ENCODE results near the gene ZC3H4.
A peak's percentile ranks its signal among the peaks of the same experiment; 100 is the strongest.
"Not testable (repeated sequence)": the region's sequence is repeated elsewhere in the genome, so short reads cannot be mapped to it uniquely, and the experiment has no call there.

Gene ZC3H4

DNA sequence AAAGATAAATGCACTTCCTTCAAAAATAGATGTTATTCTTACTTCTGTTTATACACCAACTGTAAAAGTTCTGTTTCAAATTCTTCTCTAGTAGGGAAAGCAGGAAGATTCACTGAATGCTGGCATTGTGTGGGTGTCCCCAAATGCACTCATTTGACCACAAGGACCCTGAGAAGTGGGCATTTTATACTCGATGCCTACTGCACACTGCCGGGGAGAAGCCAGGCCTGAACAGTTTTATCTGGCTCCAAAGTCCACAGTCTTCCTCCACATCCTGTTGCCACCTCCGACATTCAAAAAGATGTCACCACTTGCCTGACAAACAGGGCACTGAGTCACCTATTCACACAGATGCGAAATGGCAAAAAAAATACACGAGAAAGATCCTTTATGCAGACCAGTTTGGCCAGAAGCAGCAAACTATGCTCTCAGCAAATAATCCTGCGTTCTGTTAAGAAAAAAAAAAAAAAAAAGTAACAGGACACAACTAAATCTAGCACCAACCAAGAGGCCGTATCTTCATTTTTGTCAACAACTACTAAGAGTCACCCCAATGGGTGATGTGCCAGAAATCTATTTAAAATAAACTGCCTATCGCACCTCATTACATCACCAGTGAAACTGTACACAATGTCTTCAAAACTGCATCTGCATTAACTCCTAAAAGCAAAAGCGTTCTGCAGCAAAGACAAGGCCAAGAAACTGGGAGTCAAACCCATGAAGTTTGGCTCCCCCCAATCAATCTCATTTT, 6.2 kb downstream of the ZC3H4 start:
- no peak for DNase-seq

DNA sequence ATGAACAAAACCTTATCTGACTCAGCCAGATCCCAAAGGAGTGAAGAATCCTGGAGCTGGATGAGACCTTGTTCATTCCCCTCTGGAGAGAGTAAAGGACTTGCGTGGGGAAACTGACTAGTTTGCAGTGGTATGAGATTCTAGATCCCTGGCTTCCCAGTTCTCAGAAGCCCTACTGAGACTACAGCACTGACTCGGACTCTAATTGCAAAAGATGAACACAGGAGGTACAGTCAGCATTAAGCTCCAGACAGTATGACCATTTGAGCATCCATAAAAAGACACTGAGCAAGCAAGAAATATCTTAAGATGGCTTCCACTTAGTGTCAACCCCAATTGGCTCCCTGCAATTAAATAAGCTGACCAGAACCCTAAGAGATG, 6.8 kb downstream of the ZC3H4 start:
- DNase-seq, result peak; percentile 77

DNA sequence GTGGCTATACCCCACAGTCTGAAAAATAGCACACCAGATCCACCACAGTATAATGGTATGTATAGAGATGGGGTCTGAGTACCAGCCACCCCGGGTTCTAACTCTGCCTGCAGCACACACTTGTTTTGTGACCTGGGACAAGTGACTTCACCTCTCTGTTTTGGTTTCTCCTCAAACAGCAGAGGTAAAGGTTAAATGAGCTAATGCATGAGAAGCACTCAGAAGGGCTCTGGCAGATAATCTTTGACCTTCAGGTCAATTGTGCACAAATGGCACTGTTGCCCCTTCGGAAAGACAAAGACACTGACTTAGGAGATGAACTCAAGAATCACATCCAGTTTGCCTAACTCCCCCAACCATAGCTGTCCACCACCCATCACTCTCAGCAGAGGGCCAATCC, 7.7 kb downstream of the ZC3H4 start:
- DNase-seq, result no peak

DNA sequence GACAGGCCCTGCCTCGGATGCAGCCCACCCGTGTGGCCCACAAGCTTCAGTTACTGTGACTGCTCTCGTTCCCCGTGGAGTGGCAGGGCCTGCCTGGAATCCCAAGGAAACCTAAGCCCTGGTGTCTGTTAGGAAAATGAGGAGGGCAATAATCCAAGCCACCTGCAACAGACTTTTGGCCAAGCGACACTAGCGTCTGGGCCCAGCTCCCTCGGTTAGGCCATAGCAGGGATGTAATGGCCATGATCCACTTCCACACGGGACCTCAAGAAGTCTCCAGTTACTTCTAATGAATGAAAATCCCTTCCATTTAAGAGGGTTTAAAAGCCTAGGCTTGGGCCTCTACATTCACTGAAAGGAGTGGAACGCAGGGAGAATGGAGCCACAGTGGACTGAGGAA, 8.9 kb downstream of the ZC3H4 start:
- no peak for DNase-seq

DNA sequence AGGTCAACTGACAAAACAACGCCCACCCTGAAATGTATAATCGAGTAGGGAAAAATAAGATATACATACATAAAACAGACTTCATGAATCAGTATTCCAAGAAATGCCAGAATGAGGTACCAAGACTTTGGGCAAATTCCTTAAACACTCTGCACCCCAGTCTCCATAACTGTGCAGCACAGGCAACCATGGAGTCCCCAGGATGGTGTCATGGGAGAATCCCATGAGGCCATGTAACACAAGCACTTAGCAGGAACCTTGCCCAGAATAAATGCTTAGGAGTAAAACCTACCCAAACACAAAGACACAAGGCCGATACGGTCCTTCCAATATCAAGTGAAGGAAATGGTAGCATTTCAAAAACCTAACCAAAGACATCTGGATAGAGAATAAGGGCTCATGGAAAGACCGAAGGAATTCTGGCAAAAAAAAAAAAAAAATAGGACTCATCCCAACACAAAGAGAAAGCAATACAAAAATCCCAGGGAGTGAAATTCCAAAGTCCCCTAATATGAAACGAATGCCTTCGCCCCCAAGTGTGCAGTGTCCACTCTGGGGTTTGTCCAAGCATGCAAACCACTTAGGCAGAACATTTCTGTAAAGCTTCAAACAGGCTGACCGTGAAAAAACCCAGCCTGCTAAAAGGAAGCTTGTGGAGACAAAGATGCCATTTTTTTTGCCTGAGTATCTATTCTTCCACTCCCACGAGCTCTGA, 11.1 kb downstream of the ZC3H4 start:
- DNase-seq, result peak; percentile 84

DNA sequence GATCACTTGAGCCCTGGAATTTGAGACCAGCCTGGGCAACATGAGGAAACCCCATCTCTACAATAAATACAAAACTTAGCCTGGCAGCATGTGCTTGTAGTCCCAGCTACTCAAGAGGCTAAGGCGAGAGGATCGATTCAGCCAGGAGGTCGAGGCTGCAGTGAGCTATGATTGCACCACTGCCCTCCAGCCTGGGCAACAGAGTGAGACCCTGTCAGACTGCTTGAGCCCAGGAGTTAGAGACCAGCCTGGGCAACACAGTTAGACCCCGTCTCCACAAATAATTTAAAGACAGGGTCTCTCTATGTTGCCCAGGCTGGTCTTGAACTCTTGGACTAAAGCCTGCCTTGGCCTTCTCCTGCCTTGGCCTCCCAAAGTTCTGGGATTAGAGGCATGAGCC, 12.5 kb downstream of the ZC3H4 start:
- DNase-seq, result not testable (repeated sequence)

DNA sequence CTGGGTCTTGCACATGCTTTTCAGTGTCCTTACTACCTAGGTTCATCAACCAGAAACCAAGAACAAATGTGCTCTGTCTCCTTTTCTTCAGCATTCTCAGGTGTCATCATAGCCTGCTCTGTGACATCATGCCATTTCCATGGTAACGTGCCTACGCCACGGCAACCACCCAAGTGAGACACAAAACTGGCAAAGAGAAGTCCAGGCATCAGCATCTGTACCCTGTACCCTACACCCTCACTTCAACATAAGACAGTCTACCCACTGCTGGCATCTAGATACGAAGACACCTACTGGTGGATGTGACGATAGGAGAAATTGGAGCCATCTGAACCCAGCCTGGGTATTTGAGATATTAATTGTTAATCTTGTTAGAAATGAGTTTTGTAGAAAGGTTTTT, 13.3 kb downstream of the ZC3H4 start:
- DNase-seq, result no peak

DNA sequence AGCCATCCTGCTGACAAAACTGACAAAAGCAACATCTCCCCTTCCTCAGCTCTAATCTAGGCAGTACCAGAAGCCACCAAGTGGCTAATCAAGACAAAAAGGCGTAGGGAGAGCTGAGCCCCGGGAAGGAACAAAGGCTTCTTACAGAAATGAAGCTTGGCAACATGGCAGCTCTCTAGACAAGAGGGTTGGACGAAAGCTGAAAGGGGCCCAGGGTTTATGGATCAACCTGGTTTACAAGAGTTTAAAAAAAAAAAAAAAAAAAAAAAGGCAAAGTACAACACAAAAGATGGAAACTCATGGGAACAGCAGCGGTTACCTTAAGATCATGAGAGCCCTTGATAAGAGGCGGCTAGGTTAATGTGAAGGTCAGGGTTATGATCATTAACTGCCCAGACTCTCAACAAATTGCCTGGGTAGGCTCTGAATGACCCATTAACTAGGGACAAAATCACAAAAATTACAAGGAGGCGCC, 14.0 kb downstream of the ZC3H4 start:
- DNase-seq, result no peak

DNA sequence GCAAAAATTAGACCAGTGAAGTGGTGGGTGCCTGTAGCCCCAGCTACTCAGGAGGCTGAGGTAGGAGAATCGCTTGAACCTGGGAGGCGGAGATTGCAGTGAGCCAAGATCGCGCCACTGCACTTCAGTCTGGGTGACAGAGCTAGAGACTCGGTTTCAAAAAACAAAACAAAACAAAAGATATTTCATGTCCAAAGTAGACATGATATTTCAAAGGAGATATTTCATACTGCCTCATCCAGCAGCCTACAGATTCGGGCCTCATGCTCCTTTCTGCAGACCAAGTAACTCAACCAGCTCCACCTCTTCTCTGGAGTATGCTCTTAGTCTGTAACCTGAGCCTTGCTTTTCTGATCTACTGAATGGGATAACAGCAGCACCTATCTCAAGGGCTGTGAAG, 15.0 kb downstream of the ZC3H4 start:
- no peak for DNase-seq

DNA sequence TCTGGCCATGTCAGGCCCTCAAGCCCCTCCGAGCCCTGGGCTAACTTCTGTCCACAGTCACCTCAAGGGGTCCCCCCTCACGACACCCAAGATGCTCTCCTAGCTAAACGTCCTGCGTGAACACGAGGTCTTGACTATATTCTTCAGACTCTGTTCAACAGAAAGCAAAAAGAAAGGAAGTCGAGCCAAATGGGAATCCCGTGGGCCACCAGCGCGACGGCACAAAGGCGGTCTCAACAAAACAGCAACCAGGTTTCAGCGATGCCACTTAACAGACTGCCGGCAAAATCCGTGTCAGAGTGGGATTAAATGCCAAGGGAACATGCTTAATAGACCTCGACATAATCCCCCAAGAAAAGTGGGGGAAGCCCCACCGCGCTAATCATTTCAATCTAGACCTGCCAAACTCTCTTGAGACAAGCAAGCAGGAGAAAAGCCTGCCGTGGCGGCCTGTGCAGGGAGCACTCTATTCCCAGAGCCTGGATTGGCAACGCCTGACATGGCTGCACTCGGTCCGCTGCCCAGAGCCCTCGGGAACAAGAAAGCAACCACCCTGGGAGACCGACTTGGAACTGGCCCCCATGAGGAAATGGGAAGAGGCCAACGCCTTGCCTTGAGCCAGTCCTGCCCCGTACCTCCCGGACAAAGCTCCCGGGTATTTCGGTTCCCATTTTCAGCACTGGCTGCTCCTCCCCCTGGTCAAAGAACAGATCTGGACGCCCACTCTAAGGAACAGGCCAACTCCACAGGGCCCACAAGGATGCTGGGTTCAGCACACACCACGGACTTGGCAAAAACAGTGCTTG, 16.0 kb downstream of the ZC3H4 start:
- DNase-seq, result no peak

DNA sequence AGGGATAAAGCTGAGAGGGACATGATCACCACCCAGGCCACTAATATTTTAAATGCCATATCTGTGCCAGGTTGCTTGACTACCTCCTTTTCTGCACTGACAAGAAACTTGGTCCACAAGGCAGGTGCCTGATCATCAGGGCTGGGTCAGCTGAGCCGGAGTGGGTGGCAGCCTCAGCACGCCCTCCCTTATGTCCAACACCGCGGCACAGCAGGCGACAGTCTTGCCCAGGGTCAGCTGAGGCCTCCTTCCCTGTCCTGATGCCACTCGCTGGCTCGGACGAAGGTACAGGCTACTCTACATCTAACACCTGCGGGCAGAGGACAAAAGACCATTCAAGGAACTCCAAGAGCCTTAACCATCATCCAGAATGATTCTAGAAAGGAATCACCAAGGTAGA, 16.9 kb downstream of the ZC3H4 start:
- DNase-seq, result no peak

DNA sequence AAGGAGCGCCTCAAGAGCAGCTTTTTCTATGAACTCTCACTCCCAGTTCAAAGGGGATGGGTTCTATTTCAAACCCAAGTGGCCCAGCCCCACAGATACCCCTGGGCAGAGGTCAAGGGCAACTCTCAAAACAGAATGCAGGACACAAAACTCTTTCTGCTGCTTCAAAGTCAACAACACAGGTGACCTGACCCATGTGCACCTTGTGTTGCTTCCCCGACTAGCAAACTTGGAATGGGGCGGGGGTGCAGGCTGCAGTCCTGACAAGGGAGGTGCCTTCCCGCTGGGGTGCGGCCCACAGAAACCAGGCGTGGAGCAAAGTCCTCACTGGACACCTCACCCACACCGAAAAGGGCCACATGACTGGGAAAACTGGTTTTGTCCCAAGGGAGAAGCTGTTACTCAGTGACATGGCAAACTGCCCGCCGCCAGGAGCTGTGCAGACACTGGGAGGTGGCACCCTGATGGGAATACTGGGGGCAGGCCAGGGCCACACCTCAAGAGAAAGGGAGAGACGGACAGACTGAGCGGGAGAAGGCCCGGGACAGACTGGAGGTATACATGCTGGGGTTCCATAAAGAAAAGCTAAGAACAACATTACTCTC, 17.4 kb downstream of the ZC3H4 start:
- DNase-seq, result no peak

DNA sequence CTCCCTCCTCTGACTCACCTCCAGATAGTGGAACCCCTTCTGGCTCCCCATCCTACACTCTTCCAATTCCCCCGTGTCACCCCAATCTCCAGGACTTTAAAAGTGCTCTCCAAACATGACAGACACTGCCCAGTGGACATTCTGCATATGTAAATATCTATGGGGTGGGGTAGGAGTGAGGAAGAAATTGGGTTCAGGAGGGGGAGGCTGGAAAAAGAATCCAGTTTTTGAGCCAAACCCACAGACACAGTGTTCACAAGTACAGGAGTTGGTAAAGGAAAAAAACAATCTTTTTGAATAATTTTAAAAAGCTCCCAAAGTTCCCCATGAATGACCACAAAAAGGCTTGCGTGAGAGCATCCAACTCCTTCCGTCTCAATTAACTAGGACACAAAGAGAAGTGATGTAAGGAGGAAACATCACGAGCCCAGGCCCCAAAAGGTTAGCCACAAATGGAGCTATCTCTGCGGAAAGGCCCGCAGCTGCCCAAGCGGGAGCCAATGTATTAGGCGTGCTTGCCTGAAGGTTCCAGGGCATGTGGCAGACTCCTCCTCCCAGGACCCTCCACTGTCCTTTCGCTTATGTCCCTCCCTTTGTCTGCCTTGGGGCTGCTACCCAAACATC, 18.0 kb downstream of the ZC3H4 start:
- peak; percentile 31 for DNase-seq

DNA sequence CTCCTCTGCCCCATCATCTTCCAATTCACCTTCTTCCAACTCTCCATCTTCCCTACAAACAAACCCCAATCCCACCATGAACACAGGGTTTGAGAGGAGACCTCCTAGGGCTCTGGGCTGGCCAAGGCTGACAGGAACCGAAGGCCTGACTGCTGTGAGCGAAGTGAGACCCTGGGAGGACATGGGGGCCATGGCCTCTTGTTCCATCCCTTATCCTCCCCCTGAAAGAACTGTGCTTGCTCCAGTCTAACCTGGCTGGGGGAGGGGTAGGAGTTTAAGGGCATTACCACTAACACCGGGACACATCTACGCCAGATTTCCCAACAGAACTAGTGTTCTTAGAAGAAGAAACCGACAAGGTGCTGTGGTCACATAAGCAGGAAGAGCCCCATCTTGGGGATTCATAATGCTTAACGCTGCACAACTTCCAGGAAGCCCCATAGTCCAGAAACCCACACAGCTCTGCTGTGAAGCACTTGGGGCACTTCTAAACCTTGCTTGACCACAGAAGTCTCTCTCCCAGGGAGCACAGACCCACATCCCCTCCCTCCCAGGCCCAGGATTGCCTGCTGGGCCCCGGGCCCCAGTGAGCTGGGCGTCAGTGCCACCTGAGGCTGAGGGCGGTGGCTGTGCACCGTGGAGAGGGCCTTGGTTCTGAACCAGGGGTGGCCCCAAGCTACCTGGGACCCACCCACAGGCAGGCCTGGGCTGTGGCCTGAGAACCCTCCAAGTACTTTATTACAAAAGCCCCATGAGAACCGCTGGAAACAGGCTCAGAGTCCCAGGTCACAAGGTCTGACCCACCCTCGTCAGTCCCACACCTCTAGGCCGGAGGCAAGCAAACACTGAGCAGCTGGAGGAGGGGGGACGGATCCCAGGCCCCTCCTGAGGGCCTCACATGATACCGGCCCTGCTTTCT, 18.8 kb downstream of the ZC3H4 start:
- DNase-seq, result no peak

DNA sequence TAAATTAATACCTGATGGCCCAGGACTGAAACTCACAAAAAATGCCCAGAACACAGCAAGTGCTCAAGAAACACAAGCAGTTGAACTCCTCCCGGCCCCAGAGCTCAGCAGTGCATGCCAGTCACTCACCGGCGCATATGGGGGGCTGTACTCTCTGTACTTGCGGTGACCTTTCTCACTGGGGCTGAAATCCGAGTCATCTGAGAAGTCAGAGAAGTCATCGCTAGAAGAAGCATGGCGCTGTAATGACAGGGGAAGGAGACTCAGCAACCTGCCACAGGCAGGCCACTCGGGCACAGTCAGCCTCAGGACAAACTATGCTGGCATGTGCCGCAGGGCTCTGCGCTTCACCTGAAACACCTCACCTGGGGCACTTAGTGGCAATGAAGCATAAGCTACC, 19.7 kb downstream of the ZC3H4 start:
- no peak for DNase-seq

DNA sequence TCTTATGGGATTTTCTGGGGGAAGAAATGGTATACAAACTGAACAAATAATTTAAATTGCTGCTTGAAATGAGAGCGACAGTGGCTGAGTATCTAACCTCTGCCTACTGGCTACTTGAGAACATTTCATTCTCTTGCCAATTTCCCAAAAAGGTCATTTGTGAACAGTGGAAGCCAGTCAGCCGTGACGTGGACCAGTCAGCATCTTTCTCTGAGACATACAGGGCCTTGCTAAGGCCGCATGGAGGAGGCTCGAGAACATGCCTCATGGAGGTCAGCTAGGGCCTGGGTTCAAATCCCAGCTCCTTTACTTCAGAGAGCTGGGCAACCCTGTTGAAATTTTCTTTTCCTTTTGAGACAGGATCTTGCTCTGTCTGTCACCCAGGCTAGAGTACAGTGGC, 20.3 kb downstream of the ZC3H4 start:
- DNase-seq, result no peak

DNA sequence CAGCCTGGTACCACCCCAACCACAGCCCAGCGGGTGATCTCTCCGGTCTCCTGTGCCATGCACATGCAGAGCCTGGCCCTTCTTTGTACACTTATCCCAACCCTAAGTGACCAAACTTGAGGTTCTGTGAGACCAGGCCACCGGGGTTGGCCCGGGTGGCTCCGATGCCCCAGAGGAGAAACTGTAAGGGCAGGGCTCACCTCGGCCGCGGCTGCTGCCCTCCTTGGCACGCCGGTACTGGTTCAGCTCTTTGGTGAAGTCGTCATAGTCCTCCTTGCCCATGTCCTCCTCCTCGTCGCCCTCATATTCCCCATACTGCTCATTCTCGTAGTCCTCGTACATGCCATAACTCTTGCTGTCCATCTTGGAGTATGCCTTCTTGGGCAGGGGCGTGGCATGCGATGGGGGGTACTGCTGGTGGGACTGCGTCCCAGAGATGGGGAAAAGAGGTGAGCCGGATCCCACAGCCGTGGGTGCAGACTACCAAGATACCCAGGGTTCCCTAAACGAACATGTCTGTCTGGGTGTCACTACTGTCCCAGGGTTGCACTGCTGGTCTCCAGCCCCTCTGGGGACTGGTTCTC, 23.7 kb downstream of the ZC3H4 start:
- DNase-seq, result no peak

DNA sequence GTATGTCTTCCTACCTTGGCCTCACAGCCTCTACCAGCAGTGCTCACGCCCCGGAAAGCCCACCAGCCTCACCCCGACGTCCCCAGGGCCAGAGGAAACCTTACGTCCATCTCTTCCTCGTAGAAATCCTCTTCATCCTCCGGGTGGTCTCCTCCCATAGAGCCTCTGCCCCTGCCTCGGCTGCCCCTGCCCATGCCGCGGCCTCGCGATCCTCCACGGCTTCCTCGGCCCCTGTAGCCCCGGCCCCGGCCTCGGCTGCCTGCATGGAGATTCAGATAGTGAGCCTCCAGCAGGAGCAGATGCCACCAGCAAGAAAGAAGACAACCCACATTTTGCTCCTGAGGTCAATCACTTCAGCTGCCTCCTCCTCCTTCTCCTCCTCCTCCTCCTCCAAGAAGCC, 27.3 kb downstream of the ZC3H4 start:
- no peak for DNase-seq

DNA sequence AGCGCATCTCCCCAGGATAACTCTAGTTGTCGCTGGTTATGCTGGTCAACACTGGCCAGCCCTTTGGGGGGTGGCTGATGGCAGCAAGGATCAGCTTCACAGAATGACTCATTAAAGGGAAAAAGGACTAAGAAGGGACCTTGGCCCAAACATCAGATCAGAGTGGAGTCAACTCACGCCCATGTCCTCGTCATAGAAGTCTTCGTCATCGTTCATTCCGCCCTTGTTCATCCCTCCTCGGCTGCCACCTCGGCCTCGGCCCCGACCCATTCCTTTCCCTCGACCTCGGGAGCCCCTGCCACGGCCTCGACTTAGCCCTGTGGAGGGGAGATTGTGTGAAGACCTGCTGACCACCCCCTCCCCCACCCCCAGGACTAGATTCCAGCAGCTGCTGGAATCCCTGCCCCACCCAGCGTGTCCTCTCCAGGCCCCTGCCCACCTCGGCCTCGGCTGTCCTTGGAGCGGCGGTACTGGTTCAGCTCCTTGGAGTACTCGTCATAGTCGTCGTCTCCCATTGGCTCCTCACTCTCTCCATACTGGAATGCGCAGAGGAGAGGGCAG, 28.6 kb downstream of the ZC3H4 start:
- DNase-seq, result no peak

DNA sequence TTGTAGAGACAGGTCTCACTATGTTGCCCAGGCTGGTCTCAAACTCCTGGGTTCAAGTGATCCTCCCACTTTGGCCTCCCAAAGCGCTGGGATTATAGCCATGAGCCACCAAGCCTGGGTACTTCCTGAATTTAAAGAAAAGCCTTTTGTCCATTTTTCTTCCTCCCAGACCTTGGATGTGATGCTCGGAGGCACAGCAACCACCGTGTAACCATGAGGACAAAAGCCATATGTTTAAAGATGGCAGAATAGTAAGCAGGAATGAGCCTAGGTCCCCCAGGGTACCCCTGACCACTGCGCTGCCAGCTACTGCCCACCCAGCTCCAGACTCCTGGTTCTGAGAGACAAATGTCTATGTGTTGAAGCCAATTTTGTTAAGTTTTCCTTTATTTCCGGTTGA, 31.1 kb downstream of the ZC3H4 start:
- no peak for DNase-seq

DNA sequence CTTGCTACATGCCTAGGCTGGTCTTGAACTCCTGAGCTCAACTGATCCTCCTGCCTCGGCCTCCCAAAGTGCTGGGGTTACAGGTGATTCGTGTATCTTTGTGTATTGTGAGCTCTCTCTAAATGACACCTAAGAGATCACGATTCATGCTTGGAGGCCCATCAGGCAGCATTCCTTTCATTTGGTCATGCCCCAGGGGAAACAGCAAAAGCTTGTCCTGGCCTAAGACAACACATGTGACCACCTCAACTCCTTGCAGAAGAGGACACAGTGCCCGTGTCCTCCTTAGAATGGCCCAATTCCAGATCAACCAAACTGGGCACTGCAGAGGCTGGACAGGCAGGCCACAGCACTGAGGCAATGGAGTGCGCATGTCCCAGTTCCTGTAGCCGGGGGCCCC, 32.5 kb downstream of the ZC3H4 start:
- no peak for DNase-seq

Data from fibroblast of skin of scalp (primary cell).